Ascending aorta (tissue), 2 donors: Measurements from ENCODE around the gene ARID2. TPM values are rescaled to one million over a fixed set of nuclear protein-coding genes. Genes with fewer than 3 reads are reported as not detected.

Experiments
- DNase-seq, 2 donors: peaks; one replicate each; pipeline ENCODE4 v3.0.0-alpha.2; 2019; ENCODE audit warnings: low spot score in 2 of 2
- H3K27ac ChIP-seq, 2 donors: fragments of 200-600 bp; sonication (generic); one replicate each; pipeline ENCODE4 v1.5.1; 2016 to 2017; ENCODE audit warnings: mild to moderate bottlenecking in 1 of 2
- H3K27me3 ChIP-seq: fragments of 200-600 bp; sonication (generic); one replicate; pipeline ENCODE4 v1.5.1; 2017
- H3K36me3 ChIP-seq, 2 donors: fragments of 200-600 bp; sonication (generic); one replicate each; pipeline ENCODE4 v1.5.1; 2016
- H3K4me1 ChIP-seq, 2 donors: fragments of 200-600 bp; sonication (generic); one replicate each; pipeline ENCODE4 v1.5.1; 2016 to 2017; ENCODE audit warnings: mild to moderate bottlenecking in 1 of 2
- H3K4me3 ChIP-seq, 2 donors: fragments of 200-600 bp; sonication (generic); one replicate each; pipeline ENCODE4 v1.5.1; 2016 to 2017; ENCODE audit warnings: mild to moderate bottlenecking in 1 of 2
- H3K9me3 ChIP-seq, 2 donors: fragments of 200-600 bp; sonication (generic); one replicate each; pipeline ENCODE4 v1.5.1; 2016
- intact Hi-C: fragments of 100-400 bp; cut with DNase I; formaldehyde crosslinking; loops from one replicate; pipeline ENCODE4 v1.15.1; 2023
- total RNA-seq: library from RNA; depleted of rRNA; stranded (reverse); fragments of >200 nt; gene quantifications from one replicate; pipeline ENCODE4 v1.1.0, GENCODE V29; 2016
- TF ChIP-seq, protein P1 (sequence below), 3 experiments: fragments of 200-600 bp in 2 of 3; fragments of 450-650 bp in 1 of 3; sonication (generic) in 2 of 3; IDR thresholded peaks; one replicate each; pipeline ENCODE4 v1.5.1; 2016 to 2019; ENCODE audit warnings: antibody characterized with exemption in 3 of 3, mild to moderate bottlenecking in 1 of 3, moderate library complexity in 1 of 3

The ARID2 gene
- total RNA-seq, 1 donor from 2014 or later = 18.4 TPM

- Histone ChIP-seq H3K27ac (no peak overlapping the region), H3K9me3 (no peaks in the 10 kb centered on the region), H3K4me3 (no peak overlapping the region), H3K36me3 (no peaks in the 10 kb centered on the region), H3K27me3 (no peaks in the 10 kb centered on the region), H3K4me1 (no peaks in the 10 kb centered on the region)
- intact Hi-C loops = no loop called here
- TF ChIP-seq, protein P1, sequence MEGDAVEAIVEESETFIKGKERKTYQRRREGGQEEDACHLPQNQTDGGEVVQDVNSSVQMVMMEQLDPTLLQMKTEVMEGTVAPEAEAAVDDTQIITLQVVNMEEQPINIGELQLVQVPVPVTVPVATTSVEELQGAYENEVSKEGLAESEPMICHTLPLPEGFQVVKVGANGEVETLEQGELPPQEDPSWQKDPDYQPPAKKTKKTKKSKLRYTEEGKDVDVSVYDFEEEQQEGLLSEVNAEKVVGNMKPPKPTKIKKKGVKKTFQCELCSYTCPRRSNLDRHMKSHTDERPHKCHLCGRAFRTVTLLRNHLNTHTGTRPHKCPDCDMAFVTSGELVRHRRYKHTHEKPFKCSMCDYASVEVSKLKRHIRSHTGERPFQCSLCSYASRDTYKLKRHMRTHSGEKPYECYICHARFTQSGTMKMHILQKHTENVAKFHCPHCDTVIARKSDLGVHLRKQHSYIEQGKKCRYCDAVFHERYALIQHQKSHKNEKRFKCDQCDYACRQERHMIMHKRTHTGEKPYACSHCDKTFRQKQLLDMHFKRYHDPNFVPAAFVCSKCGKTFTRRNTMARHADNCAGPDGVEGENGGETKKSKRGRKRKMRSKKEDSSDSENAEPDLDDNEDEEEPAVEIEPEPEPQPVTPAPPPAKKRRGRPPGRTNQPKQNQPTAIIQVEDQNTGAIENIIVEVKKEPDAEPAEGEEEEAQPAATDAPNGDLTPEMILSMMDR (IDR thresholded peaks at IDR 0.05) = no peak
- DNase-seq = no peak
Observed at GRCh38 chr12:45712319-45712718, 17.2 kb upstream of the ARID2 start.

DNA sequence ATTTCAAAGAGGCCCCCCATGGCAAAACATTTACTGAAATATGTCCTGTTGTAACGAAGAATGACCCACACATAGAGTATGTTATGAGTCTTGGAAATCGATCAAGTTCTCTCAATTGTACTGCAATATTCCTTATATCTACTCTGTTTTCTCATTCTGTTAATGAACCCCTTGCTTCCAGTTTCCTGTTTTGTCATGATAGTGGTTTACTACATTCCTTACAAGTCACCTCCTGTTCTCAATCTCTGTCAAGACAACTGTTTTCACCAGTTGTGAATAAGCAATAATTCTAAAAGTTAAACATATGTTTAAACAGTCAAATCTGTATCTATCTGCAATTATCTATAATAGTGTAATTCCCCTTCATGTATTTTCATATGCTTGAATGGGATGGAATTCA, 16.4 kb upstream of the ARID2 start:
- Histone ChIP-seq H3K4me3 (no peak overlapping the region), H3K4me1 (peaks cover 0 to under 1% of the 10 kb centered on the region in 2 donors), H3K9me3 (no peaks in the 10 kb centered on the region), H3K27me3 (no peaks in the 10 kb centered on the region), H3K27ac (no peak overlapping the region), H3K36me3 (no peaks in the 10 kb centered on the region)
- TF ChIP-seq, protein P1 (IDR thresholded peaks at IDR 0.05) = no peak
- no peak for DNase-seq
- intact Hi-C loops = no loop called here

DNA sequence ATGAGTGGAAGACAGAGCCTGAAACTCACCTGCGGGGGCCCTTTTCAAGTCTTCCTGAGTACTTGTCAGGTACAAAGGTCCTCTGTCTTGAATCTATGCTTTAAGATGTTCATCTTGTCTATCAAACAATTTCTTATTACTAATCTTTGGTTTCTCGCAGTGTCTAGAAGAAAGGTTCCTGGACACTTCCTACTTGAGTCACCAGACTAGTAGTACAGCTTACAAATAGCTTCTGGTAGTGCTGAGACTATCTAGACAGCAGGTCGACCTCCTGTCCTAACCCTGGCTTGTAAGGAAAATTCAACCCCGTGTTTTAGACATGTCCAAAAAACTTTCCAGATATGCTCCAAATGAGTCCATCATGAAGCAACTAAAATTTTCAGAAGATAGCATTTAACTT, 11.2 kb upstream of the ARID2 start:
- no peaks in the 10 kb centered on the region for H3K27me3 ChIP-seq
- intact Hi-C loops = no loop called here
- no peak overlapping the region for H3K4me3 ChIP-seq
- H3K9me3 ChIP-seq = no peaks in the 10 kb centered on the region
- TF ChIP-seq, protein P1 (IDR thresholded peaks at IDR 0.05) = no peak
- no peak for DNase-seq
- no peak overlapping the region for H3K27ac ChIP-seq
- no peaks in the 10 kb centered on the region for H3K36me3 ChIP-seq
- H3K4me1 ChIP-seq = peaks cover 0 to 14% of the 10 kb centered on the region in 2 donors

DNA sequence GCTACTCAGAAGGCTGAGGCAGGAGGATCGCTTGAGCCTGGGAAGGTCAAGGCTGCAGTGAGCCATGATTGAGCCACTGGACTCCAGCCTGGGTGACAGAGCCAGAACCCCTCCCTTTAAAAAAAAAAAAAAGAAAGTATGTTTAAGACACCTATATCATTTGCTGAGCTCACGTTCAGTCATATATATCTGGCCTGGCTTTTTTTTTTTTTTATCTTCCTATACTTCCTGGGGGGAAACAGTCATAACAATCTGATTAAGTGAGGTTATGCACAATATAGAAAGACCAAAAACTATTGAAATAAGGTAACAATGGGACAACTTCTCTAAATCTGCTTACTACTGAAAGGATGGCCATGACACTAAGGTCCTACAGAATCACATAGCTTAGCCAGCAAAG, 9.4 kb upstream of the ARID2 start:
- intact Hi-C loops = loop anchor here (10.0 kb wide), 1 partner anchor 445 kb away; no protein-coding TSS in a partner anchor
- DNase-seq = no peak
- H3K36me3 ChIP-seq = no peaks in the 10 kb centered on the region
- peaks cover 0 to 21% of the 10 kb centered on the region in 2 donors for H3K4me1 ChIP-seq
- TF ChIP-seq, protein P1 (IDR thresholded peaks at IDR 0.05) = no peak
- H3K27ac ChIP-seq = no peak overlapping the region
- no peaks in the 10 kb centered on the region for H3K27me3 ChIP-seq
- no peaks in the 10 kb centered on the region for H3K9me3 ChIP-seq
- H3K4me3 ChIP-seq = no peak overlapping the region

GRCh38 chr12:45721369-45721768, 8.1 kb upstream of the ARID2 start:
- Histone ChIP-seq H3K36me3 (no peaks in the 10 kb centered on the region), H3K4me3 (no peak overlapping the region), H3K9me3 (no peaks in the 10 kb centered on the region), H3K4me1 (peaks cover 0 to 24% of the 10 kb centered on the region in 2 donors), H3K27me3 (no peaks in the 10 kb centered on the region), H3K27ac (no peak overlapping the region)
- DNase-seq = no peak
- intact Hi-C loops = loop anchor here (10.0 kb wide), 1 partner anchor 447 kb away; no protein-coding TSS in a partner anchor
- TF ChIP-seq, protein P1 (IDR thresholded peaks at IDR 0.05) = no peak

- intact Hi-C loops = loop anchor here (10.0 kb wide), 1 partner anchor 447 kb away; no protein-coding TSS in a partner anchor
- H3K4me1 ChIP-seq = peaks cover 0 to 24% of the 10 kb centered on the region in 2 donors
Observed at GRCh38 chr12:45721954-45722353, 7.6 kb upstream of the ARID2 start.

More at GRCh38 chr12:45721954-45722353, 7.6 kb upstream of the ARID2 start:
- Histone ChIP-seq H3K27ac (no peak overlapping the region), H3K36me3 (no peaks in the 10 kb centered on the region), H3K4me3 (no peak overlapping the region), H3K9me3 (no peaks in the 10 kb centered on the region), H3K27me3 (no peaks in the 10 kb centered on the region)
- TF ChIP-seq, protein P1 (IDR thresholded peaks at IDR 0.05) = no peak
- DNase-seq = no peak
